B cell (primary cell): ENCODE results near the gene JADE3. TPM values are rescaled to one million over a fixed set of nuclear protein-coding genes. Genes with fewer than 3 reads are reported as not detected.

Experiments
- ATAC-seq: fragments of 200-7000 bp; cut with Tn5 transposase; one replicate; pipeline ENCODE4 v1.10.0; 2021; ENCODE audit warnings: low read depth, mild to moderate bottlenecking, moderate number of reproducible peaks, moderate library complexity
- CTCF ChIA-PET: fragments of 350-600 bp; sonication (Branson Sonifier 250); formaldehyde crosslinking; loops from one replicate; lab custom pipeline; 2021; ENCODE audit warnings: antibody characterized with exemption, inconsistent platforms; lab: Charles Lee
- POLR2A ChIA-PET: fragments of 350-600 bp; sonication (Branson Sonifier 250); formaldehyde crosslinking; loops from one replicate; lab custom pipeline; 2021; ENCODE audit warnings: antibody characterized with exemption; lab: Charles Lee
- DNase-seq: peaks from one replicate; pipeline ENCODE4 v3.0.0; 2013
- H2AFZ ChIP-seq: 2 replicates; pipeline ENCODE4 v1.6.1; 2012; ENCODE audit warnings: mild to moderate bottlenecking, low read depth, low read length; ENCODE audit not compliant: insufficient read depth, poor library complexity, severe bottlenecking
- H3K27ac ChIP-seq, 2 donors: 1 replicate in 1 of 2; 2 replicates in 1 of 2; pipeline ENCODE4 v1.5.1; 2012 to 2013; ENCODE audit warnings: low read length in 2 of 2, mild to moderate bottlenecking in 2 of 2, moderate library complexity in 1 of 2
- H3K27me3 ChIP-seq, 4 experiments: fragments of 200-600 bp in 1 of 4; sonication (generic) in 1 of 4; replicated peaks in 1 of 4; 1 replicate in 2 of 4; 2 replicates in 2 of 4; pipeline versions ENCODE4 v1.6.1 to v1.7.0; 2013 to 2016; ENCODE audit warnings: low read length in 3 of 4, mild to moderate bottlenecking in 2 of 4, mixed read lengths in 1 of 4, moderate library complexity in 1 of 4; ENCODE audit not compliant: insufficient read depth in 4 of 4, control insufficient read depth in 3 of 4; ENCODE audit errors: control extremely low read depth in 1 of 4
- H3K36me3 ChIP-seq, 2 experiments: replicated peaks in 1 of 2; 1 replicate in 1 of 2; 2 replicates in 1 of 2; pipeline versions ENCODE4 v1.6.1 to v1.7.1; 2013; ENCODE audit warnings: low read length in 1 of 2; ENCODE audit not compliant: insufficient read depth in 2 of 2, control insufficient read depth in 1 of 2; ENCODE audit errors: control extremely low read depth in 1 of 2, extremely low read depth in 1 of 2
- H3K4me1 ChIP-seq, 2 donors: fragments of 200-600 bp in 1 of 2; sonication (generic) in 1 of 2; 1 replicate in 1 of 2; 2 replicates in 1 of 2; pipeline versions ENCODE4 v1.5.1 to v1.6.1; 2013 to 2017; ENCODE audit warnings: low read length in 2 of 2; ENCODE audit not compliant: control insufficient read depth in 2 of 2, insufficient read depth in 2 of 2
- H3K4me2 ChIP-seq: replicated peaks from 2 replicates; pipeline ENCODE3; 2012; ENCODE audit warnings: mild to moderate bottlenecking, low read depth, low read length; ENCODE audit not compliant: poor library complexity, severe bottlenecking
- H3K4me3 ChIP-seq, 5 experiments: fragments of 200-600 bp in 1 of 5; sonication (generic) in 1 of 5; 1 replicate in 3 of 5; 2 replicates in 2 of 5; pipeline versions ENCODE4 v1.5.1 to v1.7.0; 2011 to 2016; ENCODE audit warnings: low read length in 4 of 5, mild to moderate bottlenecking in 4 of 5, low read depth in 2 of 5, control low read depth in 1 of 5, moderate library complexity in 1 of 5; ENCODE audit not compliant: insufficient read depth in 1 of 5; ENCODE audit errors: control extremely low read depth in 1 of 5, extremely low read depth in 1 of 5
- H3K79me2 ChIP-seq: fragments of 200-600 bp; sonication (generic); one replicate; pipeline ENCODE4 v1.6.0; 2016; ENCODE audit warnings: low read length; ENCODE audit not compliant: control insufficient read depth, insufficient read depth
- H3K9ac ChIP-seq: fragments of 200-600 bp; sonication (generic); 2 replicates; pipeline ENCODE4 v1.6.1; 2017; ENCODE audit warnings: mild to moderate bottlenecking, low read length, moderate library complexity
- H3K9me3 ChIP-seq, 3 donors: one replicate each; pipeline versions ENCODE4 v1.6.1 to v1.7.1; 2013; ENCODE audit warnings: low read length in 2 of 3; ENCODE audit not compliant: control insufficient read depth in 2 of 3, insufficient read depth in 1 of 3; ENCODE audit errors: control extremely low read depth in 1 of 3
- H4K20me1 ChIP-seq: 2 replicates; pipeline ENCODE4 v1.6.0; 2012; ENCODE audit warnings: mild to moderate bottlenecking, low read length; ENCODE audit not compliant: insufficient read depth, control insufficient read depth, poor library complexity, severe bottlenecking
- H3K27ac Mint-ChIP-seq: one replicate; pipeline ENCODE4 v1.8.0; 2021; ENCODE audit warnings: mixed read lengths
- H3K27me3 Mint-ChIP-seq: one replicate; pipeline ENCODE4 v1.8.0; 2021; ENCODE audit warnings: mixed read lengths
- H3K4me1 Mint-ChIP-seq: one replicate; pipeline ENCODE4 v1.8.0; 2021; ENCODE audit warnings: mixed read lengths
- H3K4me3 Mint-ChIP-seq: one replicate; pipeline ENCODE4 v1.8.0; 2021; ENCODE audit warnings: mixed read lengths
- H3K9me3 Mint-ChIP-seq: one replicate; pipeline ENCODE4 v1.8.0; 2022; ENCODE audit warnings: mixed read lengths; ENCODE audit not compliant: insufficient read depth
- EZH2 ChIP-seq: IDR thresholded peaks from 2 replicates; pipeline ENCODE4 v1.6.1; 2012; ENCODE audit warnings: borderline replicate concordance, low read depth, mild to moderate bottlenecking, moderate library complexity, low read length; ENCODE audit not compliant: insufficient read depth, poor library complexity, severe bottlenecking
- WGBS: methylation state at CpG from one replicate; pipeline ENCODE4 v1.1.5; 2013; ENCODE audit warnings: missing lambda C conversion rate; ENCODE audit not compliant: insufficient coverage; 5-methylcytosine and 5-hydroxymethylcytosine counted together
- intact Hi-C: fragments of 100-400 bp; cut with micrococcal nuclease; formaldehyde crosslinking; loops from one replicate; pipeline ENCODE4 v1.10.0; 2022
- polyA plus RNA-seq: library from polyadenylated mRNA; depleted of rRNA; stranded (reverse); fragments of >200 nt; gene quantifications from 2 replicates; pipeline ENCODE4 v1.2.3, GENCODE V29; 2012
- total RNA-seq, 2 donors: library from RNA; stranded (reverse); fragments of 120-200 nt in 1 of 2; gene quantifications; 1 replicate in 1 of 2; 2 replicates in 1 of 2; pipeline versions ENCODE4 v1.2.3 to v1.2.4, GENCODE V29; 2013 to 2022
- TF ChIP-seq, protein P1 (sequence below): fragments of 200-600 bp; IDR thresholded peaks from one replicate; pipeline ENCODE4 v1.8.0; 2022; ENCODE audit warnings: antibody characterized with exemption, mild to moderate bottlenecking

The JADE3 gene
- total and polyA plus RNA-seq, 2 donors (not counting 1 experiment from before 2014, with no cell fraction given) = 3.6 to 23.4 TPM

DNA sequence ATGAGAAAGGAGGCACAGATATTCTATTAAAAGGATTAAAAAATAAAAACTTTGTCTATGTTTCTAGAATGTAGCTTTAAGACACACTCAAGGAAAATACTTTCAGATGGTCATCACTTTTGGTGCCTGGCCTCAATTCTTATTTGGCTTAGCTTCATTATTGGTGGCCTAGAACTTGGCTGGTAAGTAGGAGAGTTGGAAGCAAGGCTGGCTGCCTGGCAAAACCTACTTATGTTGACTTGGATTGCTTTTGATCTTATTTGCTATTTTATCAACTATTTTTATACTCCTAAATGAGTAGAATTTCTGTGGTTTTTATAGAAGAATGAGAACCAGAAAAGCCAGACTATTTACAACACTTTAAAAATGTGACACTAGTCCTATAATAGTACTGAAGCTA, 35.3 kb upstream of the JADE3 start:
- H3K79me2 ChIP-seq = peaks cover 4% of the 10 kb centered on the region
- CTCF ChIA-PET = no interaction called here
- peaks cover 0 to 2% of the 10 kb centered on the region in 2 experiments for H3K36me3 ChIP-seq
- H3K4me1 Mint-ChIP-seq = no peaks in the 10 kb centered on the region
- no peaks in the 10 kb centered on the region for H4K20me1 ChIP-seq
- H3K27me3 Mint-ChIP-seq = no peaks in the 10 kb centered on the region
- no peaks in the 10 kb centered on the region for H3K9me3 Mint-ChIP-seq
- DNase-seq (no peak), ATAC-seq (no peak)
- no peak overlapping the region for H3K9ac ChIP-seq
- no peak overlapping the region for H3K4me3 ChIP-seq
- H3K4me3 Mint-ChIP-seq = no peak overlapping the region
- no peak overlapping the region for H2AFZ ChIP-seq
- H3K27me3 ChIP-seq = no peaks in the 10 kb centered on the region
- no peaks in the 10 kb centered on the region for H3K9me3 ChIP-seq
- no peak overlapping the region for H3K27ac ChIP-seq
- intact Hi-C loops = no loop called here
- no peak overlapping the region for H3K27ac Mint-ChIP-seq
- H3K4me1 ChIP-seq = no peaks in the 10 kb centered on the region
- POLR2A ChIA-PET = no interaction called here
- TF ChIP-seq EZH2 = no peak
- TF ChIP-seq, protein P1, sequence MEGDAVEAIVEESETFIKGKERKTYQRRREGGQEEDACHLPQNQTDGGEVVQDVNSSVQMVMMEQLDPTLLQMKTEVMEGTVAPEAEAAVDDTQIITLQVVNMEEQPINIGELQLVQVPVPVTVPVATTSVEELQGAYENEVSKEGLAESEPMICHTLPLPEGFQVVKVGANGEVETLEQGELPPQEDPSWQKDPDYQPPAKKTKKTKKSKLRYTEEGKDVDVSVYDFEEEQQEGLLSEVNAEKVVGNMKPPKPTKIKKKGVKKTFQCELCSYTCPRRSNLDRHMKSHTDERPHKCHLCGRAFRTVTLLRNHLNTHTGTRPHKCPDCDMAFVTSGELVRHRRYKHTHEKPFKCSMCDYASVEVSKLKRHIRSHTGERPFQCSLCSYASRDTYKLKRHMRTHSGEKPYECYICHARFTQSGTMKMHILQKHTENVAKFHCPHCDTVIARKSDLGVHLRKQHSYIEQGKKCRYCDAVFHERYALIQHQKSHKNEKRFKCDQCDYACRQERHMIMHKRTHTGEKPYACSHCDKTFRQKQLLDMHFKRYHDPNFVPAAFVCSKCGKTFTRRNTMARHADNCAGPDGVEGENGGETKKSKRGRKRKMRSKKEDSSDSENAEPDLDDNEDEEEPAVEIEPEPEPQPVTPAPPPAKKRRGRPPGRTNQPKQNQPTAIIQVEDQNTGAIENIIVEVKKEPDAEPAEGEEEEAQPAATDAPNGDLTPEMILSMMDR = no peak
- H3K4me2 ChIP-seq = no peak overlapping the region

DNA sequence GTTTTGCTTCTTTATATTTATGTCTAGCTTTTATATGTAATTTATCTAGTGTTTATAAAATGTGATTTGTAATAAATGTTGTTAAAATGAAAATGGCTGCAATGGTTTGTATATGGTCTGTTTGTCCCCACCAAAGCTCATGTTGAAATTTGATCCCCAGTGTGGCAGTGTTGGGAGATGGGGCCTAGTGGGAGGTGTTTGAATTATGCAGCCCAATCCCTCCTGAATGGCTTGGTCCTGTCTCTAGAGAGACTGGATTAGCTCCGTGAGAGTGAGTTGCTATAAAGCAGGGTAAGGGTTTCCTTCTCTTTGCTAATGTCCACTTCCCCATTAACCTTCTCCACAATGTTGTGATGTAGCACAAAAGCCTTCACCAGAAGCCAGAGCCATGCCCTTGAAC, 30.0 kb upstream of the JADE3 start:
- ATAC-seq (no peak), DNase-seq (no peak)
- Histone ChIP-seq H3K9me3 (no peaks in the 10 kb centered on the region), H3K27ac (no peak overlapping the region), H3K4me2 (no peak overlapping the region), H3K36me3 (peaks cover 3 to 5% of the 10 kb centered on the region in 2 experiments), H2AFZ (no peak overlapping the region), H3K9ac (no peak overlapping the region), H3K4me1 (no peaks in the 10 kb centered on the region), H3K79me2 (no peaks in the 10 kb centered on the region), H3K4me3 (no peak overlapping the region), H4K20me1 (no peaks in the 10 kb centered on the region), H3K27me3 (no peaks in the 10 kb centered on the region)
- no peak overlapping the region for H3K4me3 Mint-ChIP-seq
- TF ChIP-seq EZH2 = no peak
- TF ChIP-seq, protein P1 = no peak
- intact Hi-C loops = no loop called here
- POLR2A ChIA-PET = interaction anchor here (0.6 kb wide), 1 partner anchor 120 kb away, joined by 3 read pairs; no protein-coding TSS in a partner anchor
- H3K4me1 Mint-ChIP-seq = no peaks in the 10 kb centered on the region
- no peaks in the 10 kb centered on the region for H3K9me3 Mint-ChIP-seq
- H3K27ac Mint-ChIP-seq = no peak overlapping the region
- CTCF ChIA-PET = interaction anchor here (1.3 to 1.4 kb wide), 2 partner anchors 22 to 96 kb away, joined by 3 read pairs; no protein-coding TSS in a partner anchor
- no CpG with 5 or more reads among the region's 1 CpG for WGBS
- H3K27me3 Mint-ChIP-seq = no peaks in the 10 kb centered on the region
